H1 (cell line): ENCODE measurements around the gene PLCL1. TPM values are rescaled to one million over a fixed set of nuclear protein-coding genes. Genes with fewer than 3 reads are reported as not detected.

ENCODE experiments used
- CHD7 ChIP-seq: fragments of 300-600 bp; sonication (generic); IDR thresholded peaks from 2 replicates; pipeline ENCODE4 v1.7.1; 2012; ENCODE audit warnings: low read length, moderate library complexity, mild to moderate bottlenecking, inconsistent platforms; ENCODE audit not compliant: insufficient replicate concordance
- YY1 ChIP-seq: IDR thresholded peaks from 2 replicates; pipeline ENCODE4 v1.6.1; 2011; ENCODE audit warnings: low read depth, mild to moderate bottlenecking, low read length
- polyA plus RNA-seq, 7 experiments: library from polyadenylated mRNA; depleted of rRNA in 3 of 7; stranded (reverse) in 5 of 7; unstranded in 2 of 7; fragments of >200 nt in 5 of 7; fragments of 200-250 nt in 2 of 7; gene quantifications; 1 replicate in 5 of 7; 2 replicates in 1 of 7; 4 replicates in 1 of 7; pipeline versions ENCODE4 v1.2.1 to v1.2.3, GENCODE V29; 2011 to 2013; ENCODE audit warnings: missing spikeins in 2 of 7, mixed read lengths in 2 of 7
- total RNA-seq: library from RNA; stranded (reverse); fragmentation: NEBNext Ultra II Directional; extraction: Animal tissue kit (Norgen Biotek cat#: 25700); gene quantifications from 2 replicates; pipeline ENCODE4 v1.2.1, GENCODE V29; 2021

PLCL1 gene
- total and polyA plus RNA-seq, 2 of the 8 experiments (the other 6 are each of a cell fraction or from before 2014, with no cell fraction given): not detected

GRCh38 chr2:197924483-197924882 is 120.1 kb downstream of the PLCL1 start (continued):
- TF ChIP-seq CHD7 (no peak), YY1 (no peak)
